ENCODE data around the gene LRRC74B.
"Not testable (repeated sequence)": the region's sequence is repeated elsewhere in the genome, so short reads cannot be mapped to it uniquely, and the experiment has no call there.

Gene LRRC74B

DNA sequence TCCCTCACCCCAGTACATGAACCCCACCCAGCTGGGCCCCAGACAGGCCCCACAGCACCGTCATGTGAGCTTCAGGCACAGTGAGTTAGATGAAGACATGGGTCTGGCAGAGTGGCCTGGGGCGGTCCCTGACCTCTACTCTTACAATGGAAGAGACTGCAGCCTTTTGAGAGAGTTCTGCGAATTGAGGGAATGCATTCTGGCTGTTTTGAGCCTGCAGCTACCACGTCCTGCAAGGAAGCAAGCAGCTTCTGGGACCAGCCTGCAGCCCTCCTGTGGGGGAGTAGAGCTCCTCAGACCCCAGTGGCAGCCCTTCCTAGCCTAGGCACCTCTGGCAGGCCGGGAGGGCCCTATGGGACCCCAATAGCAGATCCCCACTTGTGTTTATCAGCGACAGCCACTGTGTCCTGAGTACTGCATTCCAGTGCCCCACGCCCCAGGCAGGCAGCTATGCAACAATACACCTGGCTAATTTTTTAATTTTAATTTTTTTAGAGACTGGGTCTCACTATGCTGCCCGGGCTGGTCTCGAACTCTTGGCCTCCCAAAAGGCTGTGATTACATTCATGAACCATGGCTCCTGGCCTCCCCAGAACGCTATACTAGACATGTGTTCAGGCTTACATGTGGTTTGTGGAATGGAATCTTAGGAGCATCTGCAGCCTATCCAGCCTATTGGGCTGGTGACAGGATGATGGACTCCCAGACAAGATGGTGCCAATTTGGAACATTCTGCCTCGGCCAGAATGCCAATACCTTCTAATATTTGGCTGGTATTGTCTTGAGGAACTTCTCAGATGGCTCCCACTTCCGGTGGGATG lies 12.7 kb upstream of the LRRC74B start:
- DNase-seq, result no peak

DNA sequence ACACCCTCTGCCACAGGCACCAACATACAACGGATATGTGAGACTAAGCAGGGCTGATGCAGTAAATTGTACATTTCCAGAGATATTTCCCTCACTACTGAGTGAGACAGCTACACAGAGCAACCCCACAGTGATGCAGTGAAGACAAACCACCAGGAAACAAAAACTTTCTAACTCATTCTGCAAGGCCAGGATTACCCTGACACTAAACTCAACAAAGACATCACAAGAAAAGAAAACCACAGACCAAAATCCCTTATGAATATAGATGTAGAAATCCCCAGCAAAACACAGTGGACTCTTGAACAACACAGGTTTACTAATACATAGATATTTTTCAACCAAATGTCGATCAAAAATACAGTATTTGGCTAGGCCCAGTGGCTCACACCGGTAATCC lies 11.9 kb upstream of the LRRC74B start:
- DNase-seq, result no peak

DNA sequence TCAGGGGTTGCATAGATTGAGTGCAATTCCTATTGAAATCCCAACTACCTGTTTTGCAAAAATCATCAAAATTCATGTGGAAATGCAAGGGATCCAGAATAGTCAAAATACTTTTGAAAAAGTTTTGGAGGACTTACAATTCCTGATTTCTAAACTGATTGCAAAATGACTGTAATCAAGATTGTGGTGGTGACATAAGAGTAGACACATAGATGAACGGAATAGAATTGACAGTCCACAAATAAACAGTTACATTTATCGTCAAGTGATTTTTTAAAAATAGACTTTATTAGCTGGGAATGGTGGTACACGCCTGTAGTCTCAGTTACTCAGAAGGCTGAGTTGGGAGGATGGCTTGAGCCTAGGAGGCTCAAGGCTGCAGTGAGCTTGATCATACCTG lies 10.8 kb upstream of the LRRC74B start:
- DNase-seq, result no peak

GRCh38 chr22:21038405-21038804 lies 7.3 kb upstream of the LRRC74B start:
- no peak for DNase-seq

DNA sequence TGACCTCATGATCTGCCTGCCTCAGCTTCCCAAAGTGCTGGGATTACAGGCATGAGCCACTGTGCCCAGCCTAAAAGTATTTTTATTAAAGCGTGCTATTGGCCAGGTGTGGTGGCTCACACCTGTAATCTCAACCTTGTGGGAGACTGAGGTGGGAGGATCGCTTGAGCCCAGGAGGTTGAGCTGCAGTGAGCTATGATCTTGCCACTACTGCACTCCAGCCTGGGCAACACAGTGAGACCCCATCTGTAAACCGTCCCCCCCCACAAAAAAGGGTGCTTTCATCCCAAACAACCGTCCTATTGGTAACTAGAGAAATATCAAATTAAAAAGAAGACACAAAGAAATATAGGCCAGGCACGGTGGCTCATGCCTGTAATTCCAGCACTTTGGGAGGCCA lies 6.6 kb upstream of the LRRC74B start:
- not testable (repeated sequence) for DNase-seq

- no peak for DNase-seq
Observed at GRCh38 chr22:21041937-21042336, 3.8 kb upstream of the LRRC74B start.

DNA sequence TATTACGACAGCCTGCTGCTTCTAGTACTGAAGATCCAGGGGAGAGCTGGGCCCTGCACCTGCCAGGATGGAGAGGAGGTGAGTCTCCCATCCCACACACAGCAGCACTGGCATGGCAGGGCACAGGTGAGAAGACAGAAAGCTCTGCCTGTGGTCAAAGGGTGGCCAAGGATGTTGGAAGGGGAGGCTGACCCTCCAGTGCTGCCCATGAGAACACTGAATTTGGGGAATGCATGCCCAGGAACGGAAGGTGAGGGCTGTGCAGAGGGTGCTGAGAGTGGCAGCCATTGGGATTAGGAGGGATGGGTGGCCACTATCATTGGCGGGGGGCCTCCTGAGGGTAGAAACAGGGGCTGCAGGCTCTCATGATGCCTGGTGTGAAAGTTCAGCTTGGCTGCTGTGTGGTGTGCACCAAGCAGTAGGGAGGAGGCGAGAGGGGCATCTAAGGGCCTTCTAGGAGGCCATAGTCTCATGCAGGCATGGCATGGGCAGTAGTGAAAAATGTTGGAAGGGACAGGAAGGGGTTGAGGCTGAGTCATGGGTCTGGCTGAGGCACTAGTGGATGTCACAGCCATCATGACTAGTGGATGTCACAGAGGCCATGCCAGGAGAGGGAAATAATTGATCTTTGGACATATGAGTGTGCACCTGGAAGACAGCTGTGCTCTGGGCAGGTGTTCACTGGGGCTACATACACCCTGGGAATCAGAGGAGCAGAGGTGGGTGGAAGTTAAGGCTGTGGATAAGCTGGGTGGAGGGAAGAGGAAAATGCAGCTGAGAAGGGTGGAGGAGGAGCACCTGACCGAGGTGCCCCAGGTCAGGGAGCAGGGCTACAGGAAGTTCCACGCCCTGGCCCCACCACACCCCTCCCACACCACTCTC lies 2.5 kb upstream of the LRRC74B start:
- DNase-seq, result no peak

DNA sequence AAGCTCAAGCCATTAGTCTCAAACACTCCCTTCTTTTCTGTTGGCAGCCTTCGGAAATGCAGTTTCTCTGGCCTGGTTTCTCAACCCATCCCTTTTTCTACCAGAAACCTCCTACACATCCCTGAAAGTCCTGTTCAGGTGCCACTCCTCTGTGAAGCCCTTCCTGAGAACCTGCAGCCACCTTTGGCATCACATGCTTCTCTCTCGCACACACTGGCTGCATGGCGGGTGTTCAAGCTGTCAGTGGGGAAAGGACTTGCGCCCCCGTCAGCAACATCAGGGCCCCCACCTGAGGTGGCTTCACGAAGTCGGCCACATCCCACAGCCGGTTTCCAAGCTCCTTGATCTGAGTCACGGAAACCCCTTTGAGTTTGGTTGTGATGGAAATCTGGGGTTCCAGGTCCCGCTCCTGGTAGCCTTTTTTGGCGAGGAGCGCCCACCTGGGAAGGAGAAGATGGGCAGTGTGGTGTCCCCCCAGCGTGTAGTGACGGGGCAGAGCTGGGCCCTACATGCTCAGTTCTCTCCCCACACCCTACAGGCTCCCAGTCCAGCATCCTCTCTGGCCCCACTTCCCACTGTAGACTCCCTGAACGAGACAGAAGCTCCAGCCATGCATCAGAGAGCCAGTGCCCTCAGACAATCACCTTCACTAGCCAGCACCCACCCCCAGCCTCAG lies 1.7 kb upstream of the LRRC74B start:
- no peak for DNase-seq

DNA sequence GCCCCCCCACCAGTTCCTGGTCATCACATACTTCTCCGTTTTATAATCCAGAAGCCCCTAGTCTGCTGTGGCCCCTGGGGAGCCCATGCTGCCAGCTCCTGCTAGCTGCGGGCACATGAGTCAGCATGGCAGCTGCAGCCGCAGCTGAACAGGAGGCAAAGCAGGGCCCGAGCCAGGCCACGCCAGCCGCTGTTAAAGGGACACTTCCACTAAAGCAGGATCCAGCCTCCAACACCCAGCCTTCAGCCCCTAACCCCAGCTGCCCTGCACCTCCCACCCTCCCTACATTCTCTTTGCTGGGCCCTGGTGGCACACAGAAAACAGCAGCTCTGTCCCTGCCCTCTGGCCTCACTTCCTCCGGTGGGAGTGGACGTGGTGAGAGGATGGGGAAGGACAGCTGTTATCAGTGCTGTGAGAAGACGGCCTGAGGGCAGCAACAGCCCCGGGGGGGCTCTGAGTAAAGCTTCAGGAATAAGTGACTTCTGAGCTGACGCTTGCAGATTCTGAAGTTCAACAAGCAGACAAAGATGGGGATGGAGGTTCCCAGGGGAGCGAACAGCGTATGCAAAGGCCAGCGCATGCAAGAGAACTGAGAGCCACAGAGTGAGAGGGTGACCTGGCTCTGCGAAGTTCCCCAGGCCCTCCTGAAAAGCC lies 688 bp upstream of the LRRC74B start:
- no peak for DNase-seq

DNA sequence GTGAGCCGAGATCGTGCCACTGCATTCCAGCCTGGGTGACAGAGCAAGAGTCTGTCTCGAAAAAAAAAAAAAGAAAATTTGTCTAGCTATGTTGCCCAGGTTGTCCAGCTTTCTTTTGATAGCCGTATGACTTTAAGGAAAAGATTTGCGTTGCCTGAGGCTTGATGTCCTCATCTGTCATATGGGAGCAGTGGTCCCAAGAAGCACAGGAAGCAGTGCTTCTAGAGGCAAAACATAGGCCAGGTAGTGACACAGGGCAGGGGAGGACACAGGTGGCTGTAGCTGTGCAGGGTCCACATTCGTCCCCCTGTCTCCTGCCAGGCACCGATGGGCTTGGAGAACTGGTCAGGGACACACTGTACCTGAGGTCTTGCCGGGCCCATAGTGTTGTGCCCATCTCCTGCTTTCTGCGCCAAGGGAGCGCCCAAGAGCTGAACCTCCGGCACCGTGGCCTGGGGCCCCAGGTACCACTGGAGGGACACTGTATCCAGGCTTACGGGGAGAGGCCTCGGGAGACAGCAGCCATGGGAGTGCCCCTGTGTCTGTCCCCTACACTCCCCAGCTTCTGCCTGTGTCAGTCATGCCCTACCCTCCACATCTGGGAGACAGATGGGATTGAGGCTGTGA lies 1.4 kb downstream of the LRRC74B start:
- no peak for DNase-seq

GRCh38 chr22:21047730-21048129 lies 2.0 kb downstream of the LRRC74B start:
- no peak for DNase-seq

- DNase-seq, result not testable (repeated sequence)
Observed at GRCh38 chr22:21048448-21048847, 2.7 kb downstream of the LRRC74B start.

- not testable (repeated sequence) for DNase-seq
Observed at GRCh38 chr22:21048965-21049364, 3.2 kb downstream of the LRRC74B start.

DNA sequence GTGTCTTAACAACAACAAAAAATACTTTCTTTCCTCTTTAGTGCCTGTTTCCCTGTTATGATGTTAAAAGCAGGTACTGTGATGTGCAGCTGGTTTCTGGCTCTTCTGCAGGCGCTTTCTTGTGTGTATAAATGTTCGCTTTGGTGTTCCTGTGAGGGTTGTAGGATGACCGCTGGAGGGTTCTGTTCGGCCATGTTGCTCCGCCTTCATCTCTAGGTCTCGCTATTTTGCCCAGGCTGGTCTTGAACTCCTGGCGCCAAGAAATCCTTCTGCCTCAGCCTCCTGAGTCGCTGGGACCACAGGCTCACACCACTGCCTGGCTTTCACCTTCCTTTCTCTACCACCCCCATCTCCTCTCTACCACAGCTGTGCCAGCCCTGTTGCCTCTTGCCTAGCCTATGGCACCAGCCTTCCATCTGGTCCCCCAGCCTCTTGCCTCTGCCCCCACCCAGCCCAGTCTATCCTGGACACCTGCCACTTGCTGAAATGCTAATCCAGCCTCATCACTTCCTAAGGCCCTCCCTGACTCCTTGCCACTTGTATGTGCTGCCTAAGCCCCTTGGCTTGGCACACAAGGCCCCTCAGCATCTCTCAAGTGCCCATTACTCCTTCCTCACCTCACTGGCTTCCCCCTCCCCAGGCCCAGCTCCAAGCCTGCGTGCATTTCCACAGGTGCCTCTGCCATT lies 5.5 kb downstream of the LRRC74B start:
- no peak for DNase-seq

- no peak for DNase-seq
Observed at GRCh38 chr22:21051831-21052400, 6.2 kb downstream of the LRRC74B start.

GRCh38 chr22:21052715-21053459 lies 7.1 kb downstream of the LRRC74B start:
- no peak for DNase-seq

DNA sequence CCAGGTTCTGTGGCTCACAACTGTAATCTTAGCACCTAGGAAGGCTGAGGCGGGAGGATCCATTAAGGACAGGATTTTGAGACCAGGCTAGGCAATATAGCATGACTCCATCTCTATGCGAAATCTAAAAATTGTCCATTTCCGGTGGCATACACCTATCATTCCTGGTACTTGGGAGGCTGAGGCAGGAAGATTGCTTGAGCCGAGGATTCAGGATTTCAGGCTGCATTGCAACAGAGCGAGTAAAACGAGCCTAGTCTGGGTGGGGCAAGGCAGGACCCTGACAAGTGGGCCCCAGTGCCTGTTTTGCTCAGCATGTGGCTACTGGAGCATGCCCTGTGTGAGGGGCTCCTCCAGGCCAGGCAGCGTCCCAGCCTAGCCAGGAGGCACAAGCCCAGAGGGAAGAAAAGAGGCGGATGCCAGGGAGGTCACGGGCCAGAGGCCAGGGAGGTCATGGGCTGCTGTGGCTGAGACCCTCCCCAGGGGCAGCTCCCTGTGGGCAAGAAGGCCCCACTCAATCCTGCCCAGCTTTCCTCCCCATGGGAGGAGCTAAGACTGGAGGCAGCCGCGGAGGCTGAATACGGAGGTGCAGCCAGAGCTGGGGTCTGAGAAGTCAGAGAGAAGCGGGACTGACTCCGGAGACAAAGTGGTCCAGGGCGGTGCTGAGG lies 8.4 kb downstream of the LRRC74B start:
- no peak for DNase-seq

DNA sequence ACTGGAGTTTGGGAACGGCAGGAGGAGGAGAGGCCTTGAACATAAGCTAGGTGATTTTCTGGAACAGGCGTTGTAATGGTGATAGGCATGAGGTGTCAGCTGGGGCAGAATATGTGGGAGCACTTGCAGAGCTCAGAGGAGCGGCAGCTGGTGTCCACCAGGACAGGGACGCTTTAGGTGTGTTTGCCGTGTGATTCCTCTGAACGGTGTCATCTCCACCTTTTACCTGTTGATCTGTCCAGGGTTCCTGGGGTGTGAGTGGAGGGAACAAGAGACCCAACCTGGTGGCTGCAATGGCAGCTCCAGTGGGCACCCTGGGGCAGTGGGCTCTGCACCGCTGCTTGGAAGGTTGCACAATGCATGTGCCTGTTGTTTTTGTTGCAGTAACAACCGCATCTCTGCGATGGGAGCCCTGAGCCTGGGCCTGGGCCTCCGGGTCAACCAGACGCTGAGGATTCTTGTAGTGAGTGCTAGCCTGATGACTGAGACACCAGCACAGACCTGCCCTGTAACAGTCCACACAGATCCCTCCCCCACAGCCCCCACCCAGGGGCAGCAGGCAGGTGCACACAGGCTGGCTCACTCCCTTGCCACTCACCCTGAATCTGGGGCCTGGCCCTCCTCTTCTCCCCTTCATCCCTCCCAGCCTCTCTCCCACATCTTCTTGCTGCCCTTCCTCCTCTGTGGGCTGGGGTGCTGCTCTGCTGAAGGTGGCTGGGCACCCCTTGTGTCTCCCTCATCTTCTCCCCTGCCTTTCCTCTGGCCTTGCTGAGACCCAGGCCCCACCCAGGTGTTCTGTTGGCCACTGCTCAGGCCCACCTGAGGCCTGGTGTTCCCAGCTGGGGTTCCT lies 9.2 kb downstream of the LRRC74B start:
- DNase-seq, result no peak

GRCh38 chr22:21055564-21055834 lies 9.8 kb downstream of the LRRC74B start:
- DNase-seq, result no peak
